ENCODE results near the gene CARMIL1.

CARMIL1 gene

GRCh38 chr6:25446830-25447569 lies 167.8 kb downstream of the CARMIL1 start:
- DNase-seq (ENCODE audit: low read depth), result no peak

- no peak for DNase-seq (ENCODE audit: low read depth)
Observed at GRCh38 chr6:25447570-25447929, 168.4 kb downstream of the CARMIL1 start.

GRCh38 chr6:25448965-25449538 lies 169.9 kb downstream of the CARMIL1 start:
- DNase-seq (ENCODE audit: low read depth), result no peak

- DNase-seq (ENCODE audit: low read depth), result no peak
Observed at GRCh38 chr6:25449774-25450173, 170.6 kb downstream of the CARMIL1 start.

GRCh38 chr6:25450469-25451198 lies 171.5 kb downstream of the CARMIL1 start:
- no peak for DNase-seq (ENCODE audit: low read depth)

- no peak for DNase-seq (ENCODE audit: low read depth)
Observed at GRCh38 chr6:25452031-25452430, 172.9 kb downstream of the CARMIL1 start.

GRCh38 chr6:25453288-25453687 lies 174.1 kb downstream of the CARMIL1 start:
- DNase-seq (ENCODE audit: low read depth), result no peak

- no peak for DNase-seq (ENCODE audit: low read depth)
Observed at GRCh38 chr6:25454136-25454535, 175.0 kb downstream of the CARMIL1 start.

- DNase-seq (ENCODE audit: low read depth), result no peak
Observed at GRCh38 chr6:25456249-25457040, 177.3 kb downstream of the CARMIL1 start.

- DNase-seq (ENCODE audit: low read depth), result no peak
Observed at GRCh38 chr6:25457516-25457915, 178.3 kb downstream of the CARMIL1 start.

- no peak for DNase-seq (ENCODE audit: low read depth)
Observed at GRCh38 chr6:25458485-25458884, 179.3 kb downstream of the CARMIL1 start.

GRCh38 chr6:25462235-25462897 lies 183.2 kb downstream of the CARMIL1 start:
- no peak for DNase-seq (ENCODE audit: low read depth)

- no peak for DNase-seq (ENCODE audit: low read depth)
Observed at GRCh38 chr6:25463441-25463840, 184.3 kb downstream of the CARMIL1 start.

GRCh38 chr6:25464225-25464624 lies 185.1 kb downstream of the CARMIL1 start:
- no peak for DNase-seq (ENCODE audit: low read depth)

GRCh38 chr6:25465941-25466340 lies 186.8 kb downstream of the CARMIL1 start:
- no peak for DNase-seq (ENCODE audit: low read depth)

GRCh38 chr6:25468881-25469280 lies 189.7 kb downstream of the CARMIL1 start:
- DNase-seq (ENCODE audit: low read depth), result no peak

GRCh38 chr6:25469797-25470388 lies 190.7 kb downstream of the CARMIL1 start:
- no peak for DNase-seq (ENCODE audit: low read depth)

- DNase-seq (ENCODE audit: low read depth), result no peak
Observed at GRCh38 chr6:25472306-25472705, 193.1 kb downstream of the CARMIL1 start.

GRCh38 chr6:25472906-25473305 lies 193.7 kb downstream of the CARMIL1 start:
- no peak for DNase-seq (ENCODE audit: low read depth)

GRCh38 chr6:25473447-25473846 lies 194.3 kb downstream of the CARMIL1 start:
- no peak for DNase-seq (ENCODE audit: low read depth)

GRCh38 chr6:25476126-25476525 lies 197.0 kb downstream of the CARMIL1 start:
- DNase-seq (ENCODE audit: low read depth), result no peak

All from stimulated activated CD8-positive, alpha-beta memory T cell treated with anti-CD3 and anti-CD28 coated beads, Interleukin-12 subunit alpha, Interleukin-12 subunit beta, amount 100 ng/mL, for 1 hour (primary cell).